HepG2 (cell line): Measurements from ENCODE around the gene SMIM44. TPM values are rescaled to one million over a fixed set of nuclear protein-coding genes. Genes with fewer than 3 reads are reported as not detected.

Experiments
- DDIT3 ChIP-seq: sonication (generic); formaldehyde crosslinking; IDR thresholded peaks from 2 replicates; pipeline ENCODE4 v1.4.0; 2020; ENCODE audit warnings: mild to moderate bottlenecking, missing genetic modification reagents
- DNMT1 ChIP-seq: sonication (generic); formaldehyde crosslinking; IDR thresholded peaks from 2 replicates; pipeline ENCODE4 v1.5.1; 2020; ENCODE audit warnings: mild to moderate bottlenecking, missing genetic modification reagents
- EP300 ChIP-seq, 3 experiments: sonication (generic) in 1 of 3; formaldehyde crosslinking in 1 of 3; IDR thresholded peaks; 2 replicates each; pipeline versions ENCODE4 v1.5.1 to v1.6.1; 2011 to 2020; ENCODE audit warnings: low read depth in 2 of 3, low read length in 2 of 3, borderline replicate concordance in 1 of 3, improper control_type of control experiment in 1 of 3, mild to moderate bottlenecking in 1 of 3, missing genetic modification reagents in 1 of 3, moderate library complexity in 1 of 3
- FOXO1 ChIP-seq: sonication (generic); formaldehyde crosslinking; IDR thresholded peaks from 2 replicates; pipeline ENCODE4 v1.4.0; 2020; ENCODE audit warnings: missing genetic modification reagents
- HNF4A ChIP-seq: sonication (generic); formaldehyde crosslinking; IDR thresholded peaks from 2 replicates; pipeline ENCODE4 v1.4.0; 2020; ENCODE audit warnings: missing genetic modification reagents
- MZF1 ChIP-seq: sonication (generic); formaldehyde crosslinking; IDR thresholded peaks from 2 replicates; pipeline ENCODE4 v1.8.1; 2023; ENCODE audit warnings: mild to moderate bottlenecking, missing genetic modification reagents, borderline replicate concordance
- NONO ChIP-seq, 2 experiments: fragments of 450-650 bp in 1 of 2; sonication (generic) in 1 of 2; formaldehyde crosslinking in 1 of 2; IDR thresholded peaks in 1 of 2; conservative IDR thresholded peaks in 1 of 2; 2 replicates each; pipeline versions ENCODE4 v1.6.1 to v1.8.0; 2017 to 2022; ENCODE audit warnings: mild to moderate bottlenecking in 1 of 2, missing genetic modification reagents in 1 of 2, moderate library complexity in 1 of 2
- NR0B2 ChIP-seq: sonication (generic); formaldehyde crosslinking; IDR thresholded peaks from 2 replicates; pipeline ENCODE4 v1.4.0; 2020; ENCODE audit warnings: mild to moderate bottlenecking, missing genetic modification reagents
- RBM39 ChIP-seq: fragments of 200-400 bp; formaldehyde crosslinking; IDR thresholded peaks from one replicate; pipeline ENCODE4 v1.6.1; 2018; ENCODE audit warnings: antibody characterized with exemption, mild to moderate bottlenecking, low read depth, low read length; ENCODE audit not compliant: poor library complexity, severe bottlenecking
- REPIN1 ChIP-seq: sonication (generic); formaldehyde crosslinking; IDR thresholded peaks from 2 replicates; pipeline ENCODE4 v1.8.0; 2022; ENCODE audit warnings: missing genetic modification reagents, low read depth, mild to moderate bottlenecking, borderline replicate concordance
- TOPORS ChIP-seq: sonication (generic); formaldehyde crosslinking; IDR thresholded peaks from 2 replicates; pipeline ENCODE4 v1.8.0; 2023; ENCODE audit warnings: mild to moderate bottlenecking, missing genetic modification reagents
- YEATS4 ChIP-seq: sonication (generic); formaldehyde crosslinking; IDR thresholded peaks from 2 replicates; pipeline ENCODE4 v1.4.0; 2020; ENCODE audit warnings: missing genetic modification reagents, borderline replicate concordance
- ZBTB20 ChIP-seq: sonication (generic); formaldehyde crosslinking; IDR thresholded peaks from 2 replicates; pipeline ENCODE4 v1.8.1; 2023; ENCODE audit warnings: missing genetic modification reagents, low read depth, mild to moderate bottlenecking, borderline replicate concordance
- ZBTB34 ChIP-seq: sonication (generic); formaldehyde crosslinking; IDR thresholded peaks from 2 replicates; pipeline ENCODE4 v1.8.0; 2022; ENCODE audit warnings: mild to moderate bottlenecking, missing genetic modification reagents
- ZBTB4 ChIP-seq: sonication (generic); formaldehyde crosslinking; IDR thresholded peaks from 2 replicates; pipeline ENCODE4 v1.4.0; 2020; ENCODE audit warnings: missing genetic modification reagents, mild to moderate bottlenecking, borderline replicate concordance
- ZNF143 ChIP-seq: sonication (generic); formaldehyde crosslinking; IDR thresholded peaks from 2 replicates; pipeline ENCODE4 v1.4.0; 2020; ENCODE audit warnings: missing genetic modification reagents
- ZNF343 ChIP-seq: sonication (generic); formaldehyde crosslinking; IDR thresholded peaks from 2 replicates; pipeline ENCODE4 v1.4.0; 2020; ENCODE audit warnings: mild to moderate bottlenecking, missing genetic modification reagents
- ZNF383 ChIP-seq: sonication (generic); formaldehyde crosslinking; IDR thresholded peaks from 2 replicates; pipeline ENCODE4 v1.4.0; 2020; ENCODE audit warnings: missing genetic modification reagents, mild to moderate bottlenecking, borderline replicate concordance
- ZNF564 ChIP-seq: sonication (generic); formaldehyde crosslinking; IDR thresholded peaks from 2 replicates; pipeline ENCODE4 v1.8.1; 2023; ENCODE audit warnings: mild to moderate bottlenecking, missing genetic modification reagents
- ZNF589 ChIP-seq: sonication (generic); formaldehyde crosslinking; conservative IDR thresholded peaks from 2 replicates; pipeline ENCODE4 v1.8.0; 2022; ENCODE audit warnings: mild to moderate bottlenecking, moderate library complexity, missing genetic modification reagents
- polyA plus RNA-seq, 8 experiments: library from polyadenylated mRNA; depleted of rRNA in 3 of 8; stranded (reverse) in 7 of 8; unstranded in 1 of 8; fragments of >200 nt; fragmentation: Illumina TruSeq in 4 of 8; extraction: Trizol in 4 of 8; gene quantifications; 2 replicates each; pipeline versions ENCODE4 v1.2.1 to v1.2.3, GENCODE V29; 2011 to 2016; ENCODE audit warnings: low read depth in 4 of 8, missing spikeins in 1 of 8, mixed read lengths in 1 of 8; ENCODE audit not compliant: insufficient read depth in 1 of 8
- total RNA-seq, 5 experiments: library from RNA; depleted of rRNA; stranded (reverse); fragments of >200 nt; fragmentation: Illumina TruSeq; extraction: Trizol; gene quantifications; 2 replicates each; pipeline ENCODE4 v1.2.3, GENCODE V29; 2016; ENCODE audit warnings: low read depth in 1 of 5

Gene SMIM44
- total and polyA plus RNA-seq, 2 of the 13 experiments (the other 11 are each of a cell fraction or from before 2014, with no cell fraction given): not detected

GRCh38 chr19:3481241-3482090 lies 1.8 kb downstream of the SMIM44 start (continued):
- no peak for TF ChIP-seq ZBTB4
- peak; percentile 87 for TF ChIP-seq NR0B2 (CRISPR knock-in tag)
- 0 out of 2 replicates have a peak, but pooled peaks have one; percentile 11 for TF ChIP-seq HNF4A (CRISPR knock-in tag)
- no peak for TF ChIP-seq ZNF383 (CRISPR knock-in tag)
- TF ChIP-seq NONO (IDR thresholded peaks at IDR 0.05): no peak
- TF ChIP-seq NONO (CRISPR knock-in tag; conservative IDR thresholded peaks at IDR 0.05): 0 out of 2 replicates have a peak, but pooled peaks have one; percentile 12
- peak; percentile 88 for TF ChIP-seq TOPORS (CRISPR knock-in tag)
- peak; percentile 62; the same call in 1 of the 2 replicates for TF ChIP-seq ZBTB34
- 0 out of 2 replicates have a peak, but pooled peaks have one; percentile 20 for TF ChIP-seq FOXO1
- TF ChIP-seq ZNF564 (CRISPR knock-in tag): peak; percentile 87
- peak; percentile 71; the same call in 1 of the 2 replicates for TF ChIP-seq REPIN1
- TF ChIP-seq ZNF143 (CRISPR knock-in tag): no peak
- no peak for TF ChIP-seq RBM39
- TF ChIP-seq DNMT1: 0 out of 2 replicates have a peak, but pooled peaks have one; percentile 59
- peak; percentile 85; the same call in 1 of the 2 replicates for TF ChIP-seq ZBTB20
- TF ChIP-seq ZNF589 (CRISPR knock-in tag): peak; percentile 89; the same call in 1 of the 2 replicates
- TF ChIP-seq DDIT3 (CRISPR knock-in tag): no peak
- TF ChIP-seq EP300 (IDR thresholded peaks at IDR 0.05; ENCODE audit: low read depth in 2 of 2, low read length in 2 of 2): no peak
- 0 out of 2 replicates have a peak, but pooled peaks have one; percentile 28 for TF ChIP-seq EP300 (CRISPR knock-in tag; IDR thresholded peaks at IDR 0.05; ENCODE audit: borderline replicate concordance)
- no peak for TF ChIP-seq MZF1
- TF ChIP-seq ZNF343: peak; percentile 32; the same call in 1 of the 2 replicates
- TF ChIP-seq YEATS4 (CRISPR knock-in tag): no peak; the same call in 1 of the 2 replicates
